ENCODE data around the gene POU3F1. TPM values are rescaled to one million over a fixed set of nuclear protein-coding genes. Genes with fewer than 3 reads are reported as not detected.
A peak's percentile ranks its signal among the peaks of the same experiment; 100 is the strongest.

The POU3F1 gene
- total RNA-seq, 1 donor: under 0.01 TPM

DNA sequence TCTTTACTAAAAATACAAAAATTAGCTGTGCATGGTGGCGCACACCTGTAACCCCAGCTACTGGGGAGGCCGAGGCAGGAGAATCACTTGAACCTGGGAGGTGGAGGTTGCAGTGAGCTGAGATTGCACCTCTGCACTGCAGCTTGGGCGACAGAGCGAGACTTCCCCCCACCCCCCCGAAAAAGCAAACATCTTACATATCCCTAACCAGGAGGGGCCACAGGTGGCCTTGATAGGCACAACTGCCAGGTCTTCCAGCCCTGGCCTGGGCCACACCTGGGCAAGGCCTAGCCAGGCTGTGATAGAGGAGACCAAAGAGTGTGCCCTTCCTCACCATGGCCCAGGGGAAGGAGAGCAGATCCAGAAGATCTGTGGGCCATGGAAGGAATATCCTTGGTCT is 28.6 kb upstream of the POU3F1 start:
- no peak overlapping the region for H3K4me3 ChIP-seq (ENCODE audit: low read depth, low read length)
- DNase-seq (ENCODE audit: low read depth): no peak
- TF ChIP-seq, protein P1, sequence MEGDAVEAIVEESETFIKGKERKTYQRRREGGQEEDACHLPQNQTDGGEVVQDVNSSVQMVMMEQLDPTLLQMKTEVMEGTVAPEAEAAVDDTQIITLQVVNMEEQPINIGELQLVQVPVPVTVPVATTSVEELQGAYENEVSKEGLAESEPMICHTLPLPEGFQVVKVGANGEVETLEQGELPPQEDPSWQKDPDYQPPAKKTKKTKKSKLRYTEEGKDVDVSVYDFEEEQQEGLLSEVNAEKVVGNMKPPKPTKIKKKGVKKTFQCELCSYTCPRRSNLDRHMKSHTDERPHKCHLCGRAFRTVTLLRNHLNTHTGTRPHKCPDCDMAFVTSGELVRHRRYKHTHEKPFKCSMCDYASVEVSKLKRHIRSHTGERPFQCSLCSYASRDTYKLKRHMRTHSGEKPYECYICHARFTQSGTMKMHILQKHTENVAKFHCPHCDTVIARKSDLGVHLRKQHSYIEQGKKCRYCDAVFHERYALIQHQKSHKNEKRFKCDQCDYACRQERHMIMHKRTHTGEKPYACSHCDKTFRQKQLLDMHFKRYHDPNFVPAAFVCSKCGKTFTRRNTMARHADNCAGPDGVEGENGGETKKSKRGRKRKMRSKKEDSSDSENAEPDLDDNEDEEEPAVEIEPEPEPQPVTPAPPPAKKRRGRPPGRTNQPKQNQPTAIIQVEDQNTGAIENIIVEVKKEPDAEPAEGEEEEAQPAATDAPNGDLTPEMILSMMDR (IDR thresholded peaks at IDR 0.05; ENCODE audit: insufficient read depth, low read depth, low read length): no peak

DNA sequence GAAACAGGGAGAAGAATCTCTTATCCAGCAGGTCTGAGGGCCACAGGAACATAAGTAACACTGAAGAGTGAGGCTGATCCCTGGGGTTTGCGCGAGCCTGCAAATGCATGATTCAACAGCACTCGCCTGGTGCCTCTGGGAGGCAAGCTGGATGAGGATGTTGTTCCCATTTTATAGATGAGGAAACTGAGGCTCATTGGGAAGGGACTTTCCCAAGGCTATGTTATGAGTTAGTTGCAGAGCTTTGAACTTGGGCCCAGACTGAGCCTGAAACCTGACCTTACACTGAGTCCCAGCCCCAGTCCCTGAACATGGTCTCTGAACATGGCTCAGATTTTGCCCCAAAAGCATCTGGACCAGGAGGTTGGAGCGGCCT is 27.7 kb upstream of the POU3F1 start:
- no peak for DNase-seq (ENCODE audit: low read depth)
- TF ChIP-seq, protein P1 (IDR thresholded peaks at IDR 0.05; ENCODE audit: insufficient read depth, low read depth, low read length): no peak
- H3K4me3 ChIP-seq (ENCODE audit: low read depth, low read length): no peak overlapping the region

DNA sequence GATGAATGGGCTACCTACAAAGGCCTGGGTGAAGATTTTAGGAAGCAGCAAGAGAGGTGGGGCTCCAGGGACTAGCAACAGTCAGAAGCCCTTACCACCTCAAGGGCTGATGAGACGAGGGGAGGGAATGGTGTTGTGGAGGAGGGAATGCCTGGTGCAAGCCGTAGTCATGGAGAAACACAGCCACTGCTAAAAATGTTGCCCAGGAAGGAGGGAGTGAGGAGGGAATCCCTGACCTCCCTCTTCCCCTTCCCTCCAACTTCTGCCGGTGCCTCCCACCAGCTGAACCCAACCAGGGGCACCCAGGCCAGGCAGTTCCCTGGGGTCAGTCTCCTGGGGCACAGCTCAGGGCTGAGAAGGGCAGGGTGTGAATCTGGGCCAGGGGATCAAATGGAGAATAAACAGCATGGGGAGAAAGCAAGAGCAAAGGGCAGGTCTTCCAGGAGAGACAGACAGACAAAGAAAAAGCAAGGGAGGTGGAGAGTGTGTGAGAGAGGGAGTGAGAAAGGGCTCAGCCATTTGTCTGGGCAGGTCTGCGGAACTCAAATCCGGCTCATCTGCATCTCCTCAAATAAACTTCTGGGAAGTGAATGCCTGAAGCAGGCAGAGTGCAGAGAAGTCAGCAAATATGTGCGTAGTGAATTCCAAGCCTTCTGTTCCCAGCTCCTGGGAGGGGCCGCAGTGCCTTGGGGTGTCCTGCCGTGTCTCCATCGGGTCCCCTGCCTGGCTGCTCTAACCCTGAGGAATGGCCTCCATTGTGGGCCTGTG is 27.1 kb upstream of the POU3F1 start:
- H3K4me3 ChIP-seq (ENCODE audit: low read depth, low read length): no peak overlapping the region
- TF ChIP-seq, protein P1 (IDR thresholded peaks at IDR 0.05; ENCODE audit: insufficient read depth, low read depth, low read length): no peak
- no peak for DNase-seq (ENCODE audit: low read depth)

DNA sequence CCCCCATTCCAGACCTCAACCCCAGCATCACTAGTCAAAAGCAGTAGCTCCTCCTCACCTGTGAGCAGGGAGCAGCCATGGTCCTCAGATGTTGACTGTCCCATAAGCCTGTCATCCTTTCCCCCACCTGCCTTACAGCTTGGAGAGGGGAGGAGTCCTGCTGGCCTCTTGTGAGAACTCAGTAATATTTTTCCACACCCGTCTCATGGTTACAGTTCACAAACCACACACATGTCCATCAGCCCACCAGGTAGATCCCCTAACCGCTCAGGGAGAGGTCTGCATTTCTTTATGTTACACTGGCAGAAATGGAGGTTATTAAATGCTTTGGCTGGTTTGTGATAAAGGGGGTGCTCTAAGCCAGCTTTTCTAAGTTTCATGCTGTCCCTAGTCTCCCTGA is 26.3 kb upstream of the POU3F1 start:
- H3K4me3 ChIP-seq (ENCODE audit: low read depth, low read length): no peak overlapping the region
- TF ChIP-seq, protein P1 (IDR thresholded peaks at IDR 0.05; ENCODE audit: insufficient read depth, low read depth, low read length): no peak
- no peak for DNase-seq (ENCODE audit: low read depth)

DNA sequence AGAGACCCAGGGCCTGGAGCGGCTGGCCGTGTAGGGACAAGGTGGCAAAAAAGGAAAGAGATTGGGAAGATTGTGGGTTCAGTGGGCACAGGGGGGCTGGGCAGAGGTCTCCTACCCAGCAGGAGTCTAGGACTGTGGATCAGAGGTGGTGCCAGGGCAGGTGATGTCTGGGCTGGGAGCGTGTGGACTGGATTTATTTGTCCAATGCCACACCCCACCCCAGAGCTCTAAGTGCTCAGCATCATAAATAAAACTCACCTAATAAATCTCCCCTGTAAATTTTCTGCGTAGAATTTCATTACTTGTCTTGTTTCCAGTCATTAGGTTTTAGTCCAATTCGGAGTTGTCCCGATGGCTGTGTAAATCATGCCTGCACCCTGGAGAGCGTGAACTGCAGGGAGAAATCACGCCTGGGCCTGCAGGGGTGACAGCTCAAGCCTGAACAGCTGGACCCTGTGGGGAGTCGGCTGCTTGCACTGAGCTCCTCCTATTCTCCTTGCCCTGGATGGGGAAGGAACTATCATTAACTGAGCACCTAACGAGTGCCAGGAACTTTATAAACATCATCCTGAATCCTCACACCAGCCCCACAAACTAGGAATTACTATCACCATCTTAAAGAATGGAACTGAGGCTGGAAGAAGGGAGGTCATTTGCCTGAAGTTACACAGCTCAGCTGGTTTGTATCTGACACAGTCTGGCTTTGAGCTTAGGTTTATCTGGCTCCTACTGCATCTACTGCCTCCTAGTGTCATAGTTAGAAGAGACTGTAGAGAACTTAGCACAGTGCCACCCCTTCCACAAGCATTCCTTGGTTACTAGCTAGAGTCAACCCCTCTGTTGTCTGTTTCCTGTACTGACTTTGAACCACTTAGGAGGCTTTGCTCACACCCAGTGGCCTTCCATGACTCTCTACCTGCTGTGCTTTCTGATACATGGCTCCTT is 25.0 kb upstream of the POU3F1 start:
- TF ChIP-seq, protein P1 (IDR thresholded peaks at IDR 0.05; ENCODE audit: insufficient read depth, low read depth, low read length): peak; percentile 52
- no peak overlapping the region for H3K4me3 ChIP-seq (ENCODE audit: low read depth, low read length)
- DNase-seq (ENCODE audit: low read depth): peak; percentile 44

DNA sequence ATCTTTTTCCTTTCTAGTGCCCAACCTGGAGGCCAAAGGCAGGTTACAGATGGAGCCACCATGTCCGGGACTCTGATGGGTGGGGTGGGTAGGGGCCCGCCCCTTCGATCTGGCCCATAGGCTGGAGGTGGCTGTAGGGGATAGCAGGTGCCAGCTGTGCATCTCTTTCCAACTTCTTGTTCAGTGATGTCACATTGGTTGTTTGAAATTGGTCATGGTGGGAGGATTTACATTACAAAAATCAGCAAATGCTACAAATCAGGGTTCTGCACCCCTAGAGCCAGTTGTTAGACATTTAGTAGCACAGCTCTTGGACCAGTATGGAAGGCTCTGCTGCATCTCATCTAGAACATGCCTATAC is 22.4 kb upstream of the POU3F1 start:
- DNase-seq (ENCODE audit: low read depth): no peak
- H3K4me3 ChIP-seq (ENCODE audit: low read depth, low read length): no peak overlapping the region
- TF ChIP-seq, protein P1 (IDR thresholded peaks at IDR 0.05; ENCODE audit: insufficient read depth, low read depth, low read length): no peak
